ENCODE measurements around the gene MYLK4. TPM values are rescaled to one million over a fixed set of nuclear protein-coding genes. Genes with fewer than 3 reads are reported as not detected.

Gene MYLK4
- polyA plus RNA-seq, 1 experiment: 0.21 TPM

- POLR2A ChIA-PET: no interaction called here
- Histone ChIP-seq H3K4me3 (ENCODE audit: low read depth, low read length) (no peak overlapping the region), H3K27me3 (ENCODE audit: control insufficient read depth, insufficient read depth, low read length) (no peaks in the 10 kb centered on the region; the same call in 1 of the 2 replicates), H3K36me3 (ENCODE audit: control insufficient read depth, insufficient read depth, low read length) (no peaks in the 10 kb centered on the region)
- DNase-seq (ENCODE audit: low read depth): no peak
- CTCF ChIA-PET: interaction anchor here (0.6 to 2.3 kb wide), 2 partner anchors 22 to 27 kb away, joined by 3 to 6 read pairs; no protein-coding TSS in a partner anchor
- TF ChIP-seq CTCF (IDR thresholded peaks at IDR 0.05; ENCODE audit: insufficient read depth, low read depth, low read length): no peak
Measured at GRCh38 chr6:2661651-2662050, 89.1 kb downstream of the MYLK4 start.

- no peak for TF ChIP-seq CTCF (IDR thresholded peaks at IDR 0.05; ENCODE audit: insufficient read depth, low read depth, low read length)
- POLR2A ChIA-PET: no interaction called here
- Histone ChIP-seq H3K4me3 (ENCODE audit: low read depth, low read length) (no peak overlapping the region), H3K36me3 (ENCODE audit: control insufficient read depth, insufficient read depth, low read length) (no peaks in the 10 kb centered on the region), H3K27me3 (ENCODE audit: control insufficient read depth, insufficient read depth, low read length) (no peaks in the 10 kb centered on the region; the same call in 1 of the 2 replicates)
- CTCF ChIA-PET: interaction anchor here (1.1 to 2.3 kb wide), 2 partner anchors 14 to 25 kb away, joined by 3 to 6 read pairs; no protein-coding TSS in a partner anchor
- no peak for DNase-seq (ENCODE audit: low read depth)
Measured at GRCh38 chr6:2659882-2660281, 90.8 kb downstream of the MYLK4 start.

- POLR2A ChIA-PET: no interaction called here
- no peak for DNase-seq (ENCODE audit: low read depth)
- Histone ChIP-seq H3K36me3 (ENCODE audit: control insufficient read depth, insufficient read depth, low read length) (no peaks in the 10 kb centered on the region), H3K27me3 (ENCODE audit: control insufficient read depth, insufficient read depth, low read length) (no peaks in the 10 kb centered on the region; the same call in 1 of the 2 replicates), H3K4me3 (ENCODE audit: low read depth, low read length) (no peak overlapping the region)
- TF ChIP-seq CTCF (IDR thresholded peaks at IDR 0.05; ENCODE audit: insufficient read depth, low read depth, low read length): no peak
- CTCF ChIA-PET: interaction anchor here (2.3 kb wide), 1 partner anchor 24 kb away, joined by 6 read pairs; no protein-coding TSS in a partner anchor
Measured at GRCh38 chr6:2659381-2659780, 91.3 kb downstream of the MYLK4 start.

GRCh38 chr6:2658788-2659187 lies 91.9 kb downstream of the MYLK4 start:
- POLR2A ChIA-PET: no interaction called here
- DNase-seq (ENCODE audit: low read depth): no peak

GRCh38 chr6:2656460-2657079 lies 94.2 kb downstream of the MYLK4 start:
- no peak for TF ChIP-seq CTCF (IDR thresholded peaks at IDR 0.05; ENCODE audit: insufficient read depth, low read depth, low read length)
- ChIA-PET POLR2A (no interaction called here), CTCF (no interaction called here)
- no peaks in the 10 kb centered on the region for H3K36me3 ChIP-seq (ENCODE audit: control insufficient read depth, insufficient read depth, low read length)
- no peak overlapping the region for H3K4me3 ChIP-seq (ENCODE audit: low read depth, low read length)
- H3K27me3 ChIP-seq (ENCODE audit: control insufficient read depth, insufficient read depth, low read length): no peaks in the 10 kb centered on the region; the same call in 1 of the 2 replicates
- DNase-seq (ENCODE audit: low read depth): no peak

More at GRCh38 chr6:2658788-2659187, 91.9 kb downstream of the MYLK4 start:
- H3K27me3 ChIP-seq (ENCODE audit: control insufficient read depth, insufficient read depth, low read length): no peaks in the 10 kb centered on the region; the same call in 1 of the 2 replicates
- no peaks in the 10 kb centered on the region for H3K36me3 ChIP-seq (ENCODE audit: control insufficient read depth, insufficient read depth, low read length)
- CTCF ChIA-PET: no interaction called here
- no peak for TF ChIP-seq CTCF (IDR thresholded peaks at IDR 0.05; ENCODE audit: insufficient read depth, low read depth, low read length)
- H3K4me3 ChIP-seq (ENCODE audit: low read depth, low read length): no peak overlapping the region
